ENCODE measurements around the gene RAVER1. TPM values are rescaled to one million over a fixed set of nuclear protein-coding genes. Genes with fewer than 3 reads are reported as not detected.

Gene RAVER1
- total RNA-seq, 2 donors from 2014 or later: 67.1 to 101 TPM

GRCh38 chr19:10363789-10364281, 30.5 kb upstream of the RAVER1 start:
- DNase-seq: no peak
- H3K36me3 ChIP-seq: peaks cover 12% of the 10 kb centered on the region
- H3K27me3 ChIP-seq: no peaks in the 10 kb centered on the region
- H3K9me3 ChIP-seq: no peaks in the 10 kb centered on the region
- H3K4me3 ChIP-seq: no peak overlapping the region
- intact Hi-C loops (cut with DNase I): no loop called here
- no peak for TF ChIP-seq CTCF (IDR thresholded peaks at IDR 0.05)
- no peak overlapping the region for H3K9ac ChIP-seq (ENCODE audit: low read depth in 2 of 2, low read length in 2 of 2)
- H3K4me1 ChIP-seq: no peaks in the 10 kb centered on the region
- no peak overlapping the region for H3K27ac ChIP-seq

GRCh38 chr19:10362259-10362658, 28.9 kb upstream of the RAVER1 start:
- H3K9ac ChIP-seq (ENCODE audit: low read depth in 2 of 2, low read length in 2 of 2): no peak overlapping the region
- H3K27me3 ChIP-seq: no peaks in the 10 kb centered on the region
- no peak overlapping the region for H3K27ac ChIP-seq
- no peaks in the 10 kb centered on the region for H3K4me1 ChIP-seq
- H3K36me3 ChIP-seq: peaks cover 12% of the 10 kb centered on the region
- no peak for DNase-seq
- no peak overlapping the region for H3K4me3 ChIP-seq
- H3K9me3 ChIP-seq: no peaks in the 10 kb centered on the region
- intact Hi-C loops (cut with DNase I): no loop called here
- TF ChIP-seq CTCF (IDR thresholded peaks at IDR 0.05): no peak

DNA sequence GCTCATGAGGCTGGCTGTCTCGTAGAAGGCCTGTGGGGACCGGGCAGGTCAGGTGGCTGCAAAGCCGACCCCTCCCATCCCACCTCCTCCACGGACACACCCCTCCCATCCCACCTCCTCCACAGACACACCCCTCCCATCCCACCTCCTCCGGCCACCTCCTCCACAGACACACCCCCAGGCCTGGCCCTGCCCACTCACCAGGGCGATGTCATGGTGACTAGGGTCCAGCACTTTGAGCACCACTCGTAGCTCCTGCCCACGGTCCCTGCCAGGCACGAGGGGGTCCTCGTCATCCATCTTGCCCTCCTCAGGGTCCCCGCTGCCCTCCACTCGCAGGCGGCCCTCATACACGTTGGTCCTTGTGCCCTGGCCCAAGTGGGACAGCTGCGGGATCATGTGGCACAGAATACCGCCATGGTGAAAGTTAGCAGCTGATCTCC, 28.3 kb upstream of the RAVER1 start:
- no peak overlapping the region for H3K9ac ChIP-seq (ENCODE audit: low read depth in 2 of 2, low read length in 2 of 2)
- no peak overlapping the region for H3K4me3 ChIP-seq
- H3K27ac ChIP-seq: no peak overlapping the region
- TF ChIP-seq CTCF (IDR thresholded peaks at IDR 0.05): no peak
- no peaks in the 10 kb centered on the region for H3K9me3 ChIP-seq
- peaks cover 12% of the 10 kb centered on the region for H3K36me3 ChIP-seq
- H3K4me1 ChIP-seq: no peaks in the 10 kb centered on the region
- intact Hi-C loops (cut with DNase I): no loop called here
- no peaks in the 10 kb centered on the region for H3K27me3 ChIP-seq
- no peak for DNase-seq

DNA sequence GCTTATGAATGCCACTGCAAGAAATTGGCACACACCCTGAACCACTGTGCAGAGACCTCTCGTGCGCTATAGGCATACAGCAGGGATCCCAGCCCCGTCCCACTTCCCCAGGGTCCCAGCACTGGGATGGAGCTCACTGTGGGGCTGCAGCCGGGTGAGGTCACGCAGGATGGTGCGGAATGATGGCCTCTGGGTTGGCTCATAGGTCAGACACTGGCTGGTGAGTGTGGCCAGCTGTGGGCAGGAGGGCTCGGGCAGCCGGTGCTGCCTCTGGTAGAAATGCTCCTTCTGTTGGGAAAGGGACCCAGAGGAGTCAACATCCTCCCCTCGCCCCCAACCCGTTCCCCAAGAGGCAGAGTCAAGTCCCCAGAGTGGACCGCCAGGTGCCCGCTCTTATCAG, 23.1 kb upstream of the RAVER1 start:
- intact Hi-C loops (cut with DNase I): no loop called here
- no peak for DNase-seq
- Histone ChIP-seq H3K27me3 (no peaks in the 10 kb centered on the region), H3K36me3 (peaks cover 14% of the 10 kb centered on the region), H3K9me3 (no peaks in the 10 kb centered on the region), H3K4me1 (no peaks in the 10 kb centered on the region), H3K4me3 (no peak overlapping the region), H3K9ac (ENCODE audit: low read depth in 2 of 2, low read length in 2 of 2) (no peak overlapping the region), H3K27ac (no peak overlapping the region)
- no peak for TF ChIP-seq CTCF (IDR thresholded peaks at IDR 0.05)

- H3K36me3 ChIP-seq: peaks cover 14% of the 10 kb centered on the region
- no peak for DNase-seq
- H3K4me3 ChIP-seq: no peak overlapping the region
These were observed 20.6 kb upstream of the RAVER1 start for GRCh38 chr19:10353793-10354391.

More at GRCh38 chr19:10353793-10354391, 20.6 kb upstream of the RAVER1 start:
- H3K4me1 ChIP-seq: no peaks in the 10 kb centered on the region
- no peak for TF ChIP-seq CTCF (IDR thresholded peaks at IDR 0.05)
- no peaks in the 10 kb centered on the region for H3K9me3 ChIP-seq
- no peaks in the 10 kb centered on the region for H3K27me3 ChIP-seq
- H3K9ac ChIP-seq (ENCODE audit: low read depth in 2 of 2, low read length in 2 of 2): no peak overlapping the region
- no peak overlapping the region for H3K27ac ChIP-seq
- intact Hi-C loops (cut with DNase I): no loop called here
